ENCODE results near the gene LRRN4CL.
"Not testable (repeated sequence)": the region's sequence is repeated elsewhere in the genome, so short reads cannot be mapped to it uniquely, and the experiment has no call there.

The LRRN4CL gene

GRCh38 chr11:62689421-62690183, at the start of gene LRRN4CL:
Gene LRRN4CL (minus strand): TSS chr11:62689530. CDS start chr11:62688508, 1,022 bp downstream.
- no peak for DNase-seq (ENCODE audit: low read depth, low spot score)

GRCh38 chr11:62737196-62737595, 47.9 kb upstream of the LRRN4CL start:
- DNase-seq (ENCODE audit: low read depth, low spot score): no peak

GRCh38 chr11:62732830-62733229, 43.5 kb upstream of the LRRN4CL start:
- DNase-seq (ENCODE audit: low read depth, low spot score): no peak

GRCh38 chr11:62730076-62730475, 40.7 kb upstream of the LRRN4CL start:
- DNase-seq (ENCODE audit: low read depth, low spot score): not testable (repeated sequence)

- DNase-seq (ENCODE audit: low read depth, low spot score): peak; percentile 91
Measured at GRCh38 chr11:62728171-62728988, 39.0 kb upstream of the LRRN4CL start, which contains the start of gene TTC9C. Gene TTC9C (plus strand): TSS chr11:62728486. CDS start chr11:62728849, 363 bp downstream.

- peak; percentile 99 for DNase-seq (ENCODE audit: low read depth, low spot score)
Measured at GRCh38 chr11:62727872-62728170, 38.5 kb upstream of the LRRN4CL start.

- peak; percentile 99 for DNase-seq (ENCODE audit: low read depth, low spot score)
Measured at GRCh38 chr11:62727165-62727871, 38.0 kb upstream of the LRRN4CL start, which contains the start of gene HNRNPUL2. Gene HNRNPUL2 (minus strand): TSS chr11:62727457. CDS start chr11:62727156, 301 bp downstream.

- DNase-seq (ENCODE audit: low read depth, low spot score): no peak
Measured at GRCh38 chr11:62726915-62727164, 37.5 kb upstream of the LRRN4CL start.

GRCh38 chr11:62726156-62726914, 37.0 kb upstream of the LRRN4CL start:
- DNase-seq (ENCODE audit: low read depth, low spot score): peak; percentile 36

GRCh38 chr11:62725646-62726045, 36.3 kb upstream of the LRRN4CL start:
- peak; percentile 53 for DNase-seq (ENCODE audit: low read depth, low spot score)

GRCh38 chr11:62724171-62724570, 34.8 kb upstream of the LRRN4CL start:
- DNase-seq (ENCODE audit: low read depth, low spot score): no peak

GRCh38 chr11:62721994-62722393, 32.7 kb upstream of the LRRN4CL start:
- DNase-seq (ENCODE audit: low read depth, low spot score): peak; percentile 73

- DNase-seq (ENCODE audit: low read depth, low spot score): no peak
Measured at GRCh38 chr11:62719302-62719978, 30.1 kb upstream of the LRRN4CL start.

- no peak for DNase-seq (ENCODE audit: low read depth, low spot score)
Measured at GRCh38 chr11:62716816-62717215, 27.5 kb upstream of the LRRN4CL start.

GRCh38 chr11:62716206-62716605, 26.9 kb upstream of the LRRN4CL start:
- no peak for DNase-seq (ENCODE audit: low read depth, low spot score)

GRCh38 chr11:62715150-62716130, 26.1 kb upstream of the LRRN4CL start:
- DNase-seq (ENCODE audit: low read depth, low spot score): no peak

- DNase-seq (ENCODE audit: low read depth, low spot score): peak; percentile 34
Measured at GRCh38 chr11:62713343-62713742, 24.0 kb upstream of the LRRN4CL start.

- DNase-seq (ENCODE audit: low read depth, low spot score): no peak
Measured at GRCh38 chr11:62712861-62713260, 23.5 kb upstream of the LRRN4CL start.

- no peak for DNase-seq (ENCODE audit: low read depth, low spot score)
Measured at GRCh38 chr11:62712276-62712812, 23.0 kb upstream of the LRRN4CL start.

GRCh38 chr11:62710001-62710345, 20.6 kb upstream of the LRRN4CL start:
- DNase-seq (ENCODE audit: low read depth, low spot score): no peak

Data from ELF-1 (cell line).